Activated CD4-positive, alpha-beta memory T cell treated with anti-CD3 and anti-CD28 coated beads for 36 hours (primary cell): ENCODE results near the gene MAN2B2. TPM values are rescaled to one million over a fixed set of nuclear protein-coding genes. Genes with fewer than 3 reads are reported as not detected.
"Not testable (repeated sequence)": the region's sequence is repeated elsewhere in the genome, so short reads cannot be mapped to it uniquely, and the experiment has no call there.

Experiments
- CTCF ChIA-PET: fragments of 350-600 bp; sonication (Branson Sonifier 250); formaldehyde crosslinking; loops from one replicate; lab custom pipeline; 2021; ENCODE audit warnings: antibody characterized with exemption, inconsistent platforms; lab: Charles Lee
- POLR2A ChIA-PET: fragments of 350-600 bp; sonication (Branson Sonifier 250); formaldehyde crosslinking; loops from one replicate; lab custom pipeline; 2021; ENCODE audit warnings: antibody characterized with exemption; lab: Charles Lee
- DNase-seq: peaks from one replicate; pipeline ENCODE4 v3.0.0-alpha.2; 2020
- H3K27ac Mint-ChIP-seq: one replicate; pipeline ENCODE4 v1.8.0; 2021; ENCODE audit warnings: mixed read lengths
- H3K27me3 Mint-ChIP-seq: one replicate; pipeline ENCODE4 v1.8.0; 2021; ENCODE audit warnings: mixed read lengths
- H3K36me3 Mint-ChIP-seq: one replicate; pipeline ENCODE4 v1.8.0; 2021; ENCODE audit warnings: mixed read lengths
- H3K4me1 Mint-ChIP-seq: one replicate; pipeline ENCODE4 v1.8.0; 2021; ENCODE audit warnings: low read depth, mixed read lengths
- H3K4me3 Mint-ChIP-seq: one replicate; pipeline ENCODE4 v1.8.0; 2021; ENCODE audit warnings: mild to moderate bottlenecking, mixed read lengths
- H3K9me3 Mint-ChIP-seq: one replicate; pipeline ENCODE4 v1.8.0; 2021; ENCODE audit warnings: mixed read lengths
- intact Hi-C: fragments of 100-400 bp; cut with micrococcal nuclease; formaldehyde crosslinking; loops from one replicate; pipeline ENCODE4 v1.15.1; 2023
- total RNA-seq, 2 experiments: library from RNA; stranded (reverse); gene quantifications; one replicate each; pipeline ENCODE4 v1.2.3, GENCODE V29; 2021

Gene MAN2B2
- total RNA-seq, 2 experiments from 2014 or later: 16.5 to 18.0 TPM

DNA sequence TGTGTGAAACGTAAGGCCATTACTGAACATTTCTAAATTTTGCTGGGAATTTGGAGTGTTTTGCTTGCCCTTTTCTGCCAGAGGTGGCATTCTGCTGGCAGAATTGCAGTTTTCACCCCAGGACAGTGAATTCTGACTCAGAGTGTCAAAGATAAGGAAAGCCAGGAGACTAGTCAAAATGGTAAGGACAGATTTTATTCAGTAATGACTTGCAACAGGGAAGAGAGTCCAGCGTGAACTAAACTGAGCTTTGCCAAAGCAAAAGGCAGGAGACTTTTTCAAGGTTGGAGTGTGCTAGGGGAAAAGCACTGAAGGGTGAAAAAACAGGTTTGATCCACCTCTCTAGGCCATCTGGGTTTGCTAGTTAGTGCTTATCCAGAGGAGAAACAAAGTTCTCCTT lies 84.9 kb downstream of the MAN2B2 start:
- CTCF ChIA-PET: interaction anchor here (5.5 kb wide), 1 partner anchor 14 kb away, joined by 34 read pairs; a partner anchor contains a TSS

DNA sequence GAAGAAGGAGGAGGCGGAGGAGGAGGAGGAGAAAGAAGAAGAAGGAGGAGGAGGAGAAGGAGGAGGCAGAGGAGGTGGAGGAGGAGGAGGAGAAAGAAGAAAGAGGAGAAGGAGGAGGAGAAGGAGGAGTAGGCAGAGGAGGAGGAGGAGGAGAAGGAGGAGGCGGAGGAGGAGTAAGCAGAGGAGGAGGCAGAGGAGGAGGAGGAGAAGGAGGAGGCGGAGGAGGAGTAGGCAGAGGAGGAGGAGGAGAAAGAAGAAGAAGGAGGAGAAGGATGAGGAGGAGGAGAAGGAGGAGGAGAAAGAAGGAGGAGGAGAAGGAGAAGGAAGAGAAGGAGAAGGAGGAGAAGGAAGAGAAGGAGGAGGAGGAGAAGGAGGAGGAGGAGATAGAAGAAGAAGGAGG lies 85.4 kb downstream of the MAN2B2 start:
- no peak overlapping the region for H3K27ac Mint-ChIP-seq
- CTCF ChIA-PET: interaction anchor here (5.5 kb wide), 1 partner anchor 13 kb away, joined by 34 read pairs; a partner anchor contains a TSS
- intact Hi-C loops: no loop called here

More for the DNA sequence above, 84.9 kb downstream of the MAN2B2 start:
- Mint-ChIP-seq H3K27me3 (no peaks in the 10 kb centered on the region), H3K9me3 (peaks cover 2% of the 10 kb centered on the region), H3K4me1 (peaks cover 18% of the 10 kb centered on the region), H3K4me3 (no peak overlapping the region), H3K36me3 (no peaks in the 10 kb centered on the region), H3K27ac (no peak overlapping the region)
- intact Hi-C loops: loop anchor here (2.0 kb wide), 1 partner anchor 19 kb away; the partner anchor contains the start of gene MRFAP1
- DNase-seq: no peak
- POLR2A ChIA-PET: interaction anchor here (1.6 kb wide), 1 partner anchor 20 kb away, joined by 4 read pairs; no protein-coding TSS in a partner anchor

DNA sequence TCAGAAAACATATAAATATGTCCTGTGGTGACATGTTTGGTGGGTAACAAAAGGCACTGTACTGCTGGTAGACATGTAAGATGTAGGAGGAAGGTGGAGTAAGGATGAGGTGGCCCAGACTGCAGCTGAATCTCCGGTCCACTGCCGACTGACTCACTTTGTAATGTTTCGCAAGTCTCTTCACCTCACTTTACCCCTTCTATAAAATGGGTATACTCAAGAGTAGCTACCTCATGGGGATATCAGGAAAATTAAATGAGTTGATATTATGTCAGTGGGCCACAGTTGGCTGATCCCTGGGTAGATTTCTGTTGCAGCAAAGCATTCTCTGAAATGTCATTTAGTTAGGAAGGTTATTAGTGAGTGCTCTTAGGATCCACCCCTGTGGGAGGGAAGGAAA lies 87.6 kb downstream of the MAN2B2 start:
- POLR2A ChIA-PET: interaction anchor here (0.7 to 1.3 kb wide), 2 partner anchors 10 to 22 kb away, joined by 3 to 4 read pairs; partner anchors contain the start of gene MRFAP1
- Mint-ChIP-seq H3K4me1 (peaks cover 18% of the 10 kb centered on the region), H3K27me3 (no peaks in the 10 kb centered on the region), H3K36me3 (no peaks in the 10 kb centered on the region), H3K27ac (no peak overlapping the region), H3K4me3 (no peak overlapping the region), H3K9me3 (no peaks in the 10 kb centered on the region)
- intact Hi-C loops: no loop called here
- CTCF ChIA-PET: interaction anchor here (1.5 to 5.5 kb wide), 3 partner anchors 11 to 211 kb away, joined by 3 to 34 read pairs (median 6); a partner anchor contains a TSS
- DNase-seq: no peak

More for the DNA sequence above, 85.4 kb downstream of the MAN2B2 start:
- Mint-ChIP-seq H3K36me3 (no peaks in the 10 kb centered on the region), H3K27me3 (no peaks in the 10 kb centered on the region), H3K4me3 (no peak overlapping the region), H3K9me3 (peaks cover 2% of the 10 kb centered on the region), H3K4me1 (peaks cover 18% of the 10 kb centered on the region)
- POLR2A ChIA-PET: interaction anchor here (1.6 kb wide), 1 partner anchor 21 kb away, joined by 4 read pairs; no protein-coding TSS in a partner anchor
- DNase-seq: no peak

DNA sequence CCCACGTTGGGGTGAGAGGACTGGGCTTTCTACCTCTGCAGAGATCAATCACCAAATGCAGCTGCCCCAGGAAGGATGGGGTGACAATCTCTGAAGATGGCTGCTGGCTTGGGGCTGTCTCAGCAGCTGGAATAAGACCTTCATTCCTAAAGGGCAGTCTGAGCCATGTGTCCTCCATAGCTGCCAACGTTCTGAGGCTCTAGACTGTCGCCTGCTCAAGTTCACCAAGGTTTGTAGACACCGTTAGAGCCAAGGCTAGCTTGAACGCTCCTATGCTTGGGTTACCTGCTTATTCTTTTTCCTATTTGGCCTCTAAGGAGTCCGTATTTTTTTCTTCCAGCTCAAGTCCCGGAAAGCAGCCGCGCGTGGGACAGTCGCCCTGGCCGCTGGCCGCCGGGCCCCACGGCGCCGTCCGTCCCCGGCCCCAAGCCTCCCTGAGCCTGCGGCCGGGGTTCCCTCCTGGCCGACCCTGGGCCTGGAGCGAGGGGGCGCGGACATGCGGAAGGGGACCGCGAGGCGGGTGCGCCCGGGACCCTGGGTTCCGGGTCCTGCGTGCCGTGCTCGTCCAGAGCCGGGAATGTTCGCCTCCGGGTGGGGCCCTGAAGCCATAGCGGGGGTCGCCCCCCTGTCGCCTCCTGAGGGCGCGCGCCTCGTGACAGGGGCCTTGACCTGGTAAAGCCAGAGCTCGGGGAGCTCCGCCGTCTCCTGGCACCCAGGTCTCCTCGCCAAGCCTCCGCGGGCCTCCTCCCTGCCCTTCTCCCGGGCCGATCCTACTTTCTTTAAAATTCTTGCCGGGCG lies 88.8 kb downstream of the MAN2B2 start:
- Mint-ChIP-seq H3K4me1 (peaks cover 11% of the 10 kb centered on the region), H3K27me3 (no peaks in the 10 kb centered on the region), H3K9me3 (no peaks in the 10 kb centered on the region), H3K4me3 (peak overlapping the region; percentile 6), H3K27ac (no peak overlapping the region), H3K36me3 (no peaks in the 10 kb centered on the region)
- DNase-seq: no peak
- ChIA-PET POLR2A (interaction anchor here (0.7 to 1.5 kb wide), 5 partner anchors 9 to 24 kb away, joined by 3 to 6 read pairs (median 4); partner anchors contain the start of gene MRFAP1), CTCF (interaction anchor here (0.6 to 5.5 kb wide), 14 partner anchors 8 to 436 kb away, joined by 3 to 34 read pairs (median 4); a partner anchor contains a TSS)
- intact Hi-C loops: no loop called here

DNA sequence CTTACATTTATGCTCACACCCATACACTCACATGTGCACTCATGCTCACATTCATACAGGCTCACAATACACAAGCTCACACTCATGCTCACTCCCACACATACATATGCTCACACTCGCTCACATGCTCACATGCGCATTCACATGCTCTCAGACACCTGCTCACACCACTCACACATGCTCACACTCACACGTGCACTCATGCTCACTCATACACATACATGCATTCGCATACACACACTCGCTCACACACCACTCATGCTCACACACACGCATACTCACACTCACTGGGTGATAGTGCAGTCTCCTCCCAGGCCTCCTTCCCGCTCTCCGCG lies 90.3 kb downstream of the MAN2B2 start:
- H3K27me3 Mint-ChIP-seq: no peaks in the 10 kb centered on the region
- intact Hi-C loops: no loop called here
- no peak overlapping the region for H3K27ac Mint-ChIP-seq
- no peak for DNase-seq
- no peak overlapping the region for H3K4me3 Mint-ChIP-seq
- no peaks in the 10 kb centered on the region for H3K4me1 Mint-ChIP-seq
- POLR2A ChIA-PET: no interaction called here
- no peaks in the 10 kb centered on the region for H3K9me3 Mint-ChIP-seq
- CTCF ChIA-PET: interaction anchor here (1.0 to 2.5 kb wide), 5 partner anchors 9 to 51 kb away, joined by 3 to 9 read pairs (median 4); no protein-coding TSS in a partner anchor
- H3K36me3 Mint-ChIP-seq: no peaks in the 10 kb centered on the region

DNA sequence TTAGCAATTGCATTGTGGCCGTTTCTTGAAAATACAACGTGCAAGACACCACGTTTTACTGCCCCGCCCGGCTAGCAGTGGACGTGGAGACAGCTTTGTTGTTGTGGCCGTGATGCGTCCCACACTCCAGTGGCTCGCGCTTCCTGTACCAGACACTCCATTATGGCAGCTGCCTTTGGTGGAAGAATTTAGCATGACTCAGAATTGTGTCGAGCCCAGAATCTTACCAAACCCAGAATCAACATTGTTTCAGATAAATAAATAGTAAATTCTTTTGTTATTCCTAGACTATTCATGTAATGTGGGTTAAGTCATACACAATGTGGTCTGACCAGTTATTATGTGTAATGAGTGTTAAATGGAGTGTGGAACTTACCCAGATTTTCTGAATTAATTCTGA lies 93.4 kb downstream of the MAN2B2 start:
- H3K27me3 Mint-ChIP-seq: no peaks in the 10 kb centered on the region
- peaks cover 4% of the 10 kb centered on the region for H3K4me1 Mint-ChIP-seq
- POLR2A ChIA-PET: no interaction called here
- CTCF ChIA-PET: no interaction called here
- intact Hi-C loops: no loop called here
- H3K27ac Mint-ChIP-seq: no peak overlapping the region
- no peak for DNase-seq
- no peaks in the 10 kb centered on the region for H3K9me3 Mint-ChIP-seq
- H3K36me3 Mint-ChIP-seq: peaks cover 4% of the 10 kb centered on the region
- no peak overlapping the region for H3K4me3 Mint-ChIP-seq

DNA sequence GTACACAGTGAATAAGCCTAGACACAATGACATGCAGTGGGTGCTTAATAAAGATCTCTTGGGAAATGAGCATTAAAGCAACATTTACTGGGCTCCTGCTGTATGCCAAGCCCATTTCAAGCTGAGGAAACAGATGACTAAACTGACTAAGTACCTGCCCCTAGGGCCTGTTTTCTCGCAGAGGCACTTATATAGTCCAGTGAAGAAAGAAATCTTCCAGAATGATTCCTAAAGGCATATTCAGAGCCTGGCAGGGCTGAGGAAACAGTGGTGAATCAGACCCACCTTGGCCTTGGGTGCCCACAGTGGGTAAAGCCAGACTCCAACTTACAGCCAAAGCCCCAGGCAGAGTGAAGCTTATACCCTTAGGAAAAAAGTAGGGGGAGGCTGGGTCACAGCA lies 96.7 kb downstream of the MAN2B2 start:
- no peak overlapping the region for H3K27ac Mint-ChIP-seq
- POLR2A ChIA-PET: no interaction called here
- peaks cover 25% of the 10 kb centered on the region for H3K4me1 Mint-ChIP-seq
- peaks cover 27% of the 10 kb centered on the region for H3K36me3 Mint-ChIP-seq
- intact Hi-C loops: no loop called here
- H3K4me3 Mint-ChIP-seq: no peak overlapping the region
- CTCF ChIA-PET: interaction anchor here (5.0 kb wide), 1 partner anchor 11 kb away, joined by 34 read pairs; no protein-coding TSS in a partner anchor
- H3K27me3 Mint-ChIP-seq: peaks cover 2% of the 10 kb centered on the region
- no peak for DNase-seq
- no peaks in the 10 kb centered on the region for H3K9me3 Mint-ChIP-seq

DNA sequence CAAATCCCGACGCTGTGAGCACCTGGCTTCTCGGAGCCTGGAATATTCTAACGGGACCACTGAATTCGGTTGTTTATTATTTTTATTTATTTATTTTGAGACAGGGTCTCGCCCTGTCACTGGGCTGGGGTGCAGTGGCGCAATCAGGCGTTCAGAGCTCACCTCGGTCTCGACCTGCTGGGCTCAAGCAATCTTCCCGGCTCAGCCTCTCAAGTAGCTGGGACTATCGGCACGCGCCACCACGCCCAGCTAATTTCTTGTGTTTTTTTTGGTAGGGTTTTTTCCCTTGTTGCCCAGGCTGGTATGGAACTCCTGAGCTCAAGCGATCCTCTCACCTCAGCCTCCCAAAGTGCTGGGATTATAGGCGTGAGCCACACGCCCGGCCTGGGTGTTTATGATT lies 97.1 kb downstream of the MAN2B2 start:
- no peaks in the 10 kb centered on the region for H3K9me3 Mint-ChIP-seq
- no peak overlapping the region for H3K4me3 Mint-ChIP-seq
- peaks cover 32% of the 10 kb centered on the region for H3K36me3 Mint-ChIP-seq
- intact Hi-C loops: no loop called here
- peaks cover 29% of the 10 kb centered on the region for H3K4me1 Mint-ChIP-seq
- ChIA-PET POLR2A (interaction anchor here (1.4 kb wide), 1 partner anchor 9 kb away, joined by 4 read pairs; no protein-coding TSS in a partner anchor), CTCF (interaction anchor here (5.0 to 6.2 kb wide), 2 partner anchors 11 to 26 kb away, joined by 34 to 138 read pairs; partner anchors contain the start of gene S100P)
- DNase-seq: no peak
- H3K27ac Mint-ChIP-seq: no peak overlapping the region
- peaks cover 2% of the 10 kb centered on the region for H3K27me3 Mint-ChIP-seq

DNA sequence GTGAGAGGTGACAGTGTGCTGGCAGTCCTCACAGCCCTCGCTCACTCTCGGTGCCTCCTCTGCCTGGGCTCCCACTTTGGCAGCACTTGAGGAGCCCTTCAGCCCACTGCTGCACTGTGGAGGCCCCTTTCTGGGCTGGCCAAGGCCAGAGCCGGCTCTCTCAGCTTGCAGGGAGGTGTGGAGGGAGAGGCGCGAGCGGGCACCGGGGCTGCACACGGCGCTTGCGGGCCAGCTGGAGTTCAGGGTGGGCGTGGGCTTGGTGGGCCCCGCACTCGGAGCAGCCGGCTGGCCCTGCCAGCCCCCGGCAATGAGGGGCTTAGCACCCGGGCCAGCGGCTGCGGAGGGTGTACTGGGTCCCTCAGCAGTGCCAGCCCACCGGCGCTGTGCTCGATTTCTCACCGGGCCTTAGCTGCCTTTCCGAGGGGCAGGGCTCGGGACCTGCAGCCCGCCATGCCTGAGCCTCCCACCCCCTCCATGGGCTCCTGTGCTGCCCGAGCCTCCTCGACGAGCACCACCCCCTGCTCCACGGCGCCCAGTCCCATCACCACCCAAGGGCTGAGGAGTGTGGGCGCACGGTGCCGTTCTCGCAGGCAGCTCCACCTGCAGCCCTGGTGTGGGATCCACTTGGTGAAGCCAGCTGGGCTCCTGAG lies 97.7 kb downstream of the MAN2B2 start:
- not testable (repeated sequence) for DNase-seq, H3K9me3 Mint-ChIP-seq, H3K27me3 Mint-ChIP-seq
- POLR2A ChIA-PET: interaction anchor here (0.6 to 4.7 kb wide), 19 partner anchors 8 to 395 kb away, joined by 3 to 75 read pairs (median 6); partner anchors contain the start of genes BLOC1S4, GRPEL1, MAN2B2 and MRFAP1
- Mint-ChIP-seq H3K4me3 (peak overlapping the region; percentile 95), H3K27ac (peak overlapping the region; percentile 93), H3K36me3 (peaks cover 37% of the 10 kb centered on the region), H3K4me1 (peaks cover 35% of the 10 kb centered on the region)
- intact Hi-C loops: loop anchor here (1.0 kb wide), 1 partner anchor 396 kb away; the partner anchor contains the start of gene GRPEL1
- CTCF ChIA-PET: interaction anchor here (1.2 to 6.2 kb wide), 8 partner anchors 12 to 200 kb away, joined by 3 to 138 read pairs (median 45); partner anchors contain the start of genes BLOC1S4, MRFAP1, MRFAP1L1 and S100P
